MM.1S (cell line): ENCODE measurements around the gene SWAP70.

Source experiments
- DNase-seq: peaks from one replicate; pipeline ENCODE4 v3.0.0-alpha.2; 2015
- H2AFZ ChIP-seq: fragments of 300-600 bp; sonication (generic); 2 replicates; pipeline ENCODE4 v1.6.0; 2016; ENCODE audit warnings: antibody characterized with exemption, low read length
- H3F3A ChIP-seq: fragments of 300-600 bp; sonication (generic); 2 replicates; pipeline ENCODE4 v1.6.1; 2016; ENCODE audit warnings: mild to moderate bottlenecking, antibody characterized with exemption, low read length, moderate library complexity, mixed read lengths; ENCODE audit not compliant: insufficient read depth
- H3K27ac ChIP-seq: fragments of 300-600 bp; sonication (generic); 2 replicates; pipeline ENCODE4 v1.5.1; 2016; ENCODE audit warnings: mild to moderate bottlenecking, low read length
- H3K27me3 ChIP-seq: fragments of 300-600 bp; sonication (generic); replicated peaks from 2 replicates; pipeline ENCODE4 v1.6.0; 2016; ENCODE audit warnings: low read length; ENCODE audit not compliant: insufficient read depth
- H3K36me3 ChIP-seq: fragments of 300-600 bp; sonication (generic); replicated peaks from 2 replicates; pipeline ENCODE4 v1.6.1; 2016; ENCODE audit warnings: mild to moderate bottlenecking, low read length, mixed read lengths; ENCODE audit not compliant: insufficient read depth
- H3K4me1 ChIP-seq: fragments of 300-600 bp; sonication (generic); 2 replicates; pipeline ENCODE4 v1.6.1; 2016; ENCODE audit warnings: low read length, mixed read lengths
- H3K4me2 ChIP-seq: fragments of 300-600 bp; sonication (generic); 2 replicates; pipeline ENCODE4 v1.6.0; 2016; ENCODE audit warnings: low read depth, low read length
- H3K4me3 ChIP-seq: fragments of 300-600 bp; sonication (generic); 2 replicates; pipeline ENCODE4 v1.5.1; 2016; ENCODE audit warnings: low read length, mixed read lengths
- H3K79me2 ChIP-seq: fragments of 300-600 bp; sonication (generic); 2 replicates; pipeline ENCODE4 v1.6.1; 2016; ENCODE audit warnings: mixed run types, low read length, mixed read lengths
- H3K9ac ChIP-seq: fragments of 300-600 bp; sonication (generic); 2 replicates; pipeline ENCODE4 v1.6.1; 2016; ENCODE audit warnings: low read length, mixed read lengths
- H3K9me2 ChIP-seq: fragments of 300-600 bp; sonication (generic); replicated peaks from 2 replicates; pipeline ENCODE4 v1.6.1; 2016; ENCODE audit warnings: mild to moderate bottlenecking, low read length, mixed read lengths; ENCODE audit not compliant: insufficient read depth
- H3K9me3 ChIP-seq: fragments of 300-600 bp; sonication (generic); replicated peaks from 2 replicates; pipeline ENCODE4 v1.6.1; 2016; ENCODE audit warnings: mild to moderate bottlenecking, low read length, mixed read lengths; ENCODE audit not compliant: insufficient read depth
- H4K20me1 ChIP-seq: fragments of 300-600 bp; sonication (generic); 2 replicates; pipeline ENCODE4 v1.6.1; 2016; ENCODE audit warnings: mild to moderate bottlenecking, low read length, moderate library complexity, mixed read lengths; ENCODE audit not compliant: insufficient read depth
- CTCF ChIP-seq: fragments of 300-600 bp; sonication (generic); IDR thresholded peaks from 2 replicates; pipeline ENCODE4 v1.5.1; 2016; ENCODE audit warnings: antibody characterized with exemption, low read length, mixed read lengths
- EZH2 ChIP-seq: fragments of 300-600 bp; sonication (generic); optimal IDR thresholded peaks from 2 replicates; pipeline ENCODE3; 2017; ENCODE audit warnings: low read depth, mild to moderate bottlenecking, antibody characterized with exemption, low read length, mixed read lengths
- EZH2phosphoT487 ChIP-seq: fragments of 300-600 bp; sonication (generic); IDR thresholded peaks from 2 replicates; pipeline ENCODE4 v1.6.1; 2018; ENCODE audit warnings: antibody characterized with exemption, low read length

The SWAP70 gene

DNA sequence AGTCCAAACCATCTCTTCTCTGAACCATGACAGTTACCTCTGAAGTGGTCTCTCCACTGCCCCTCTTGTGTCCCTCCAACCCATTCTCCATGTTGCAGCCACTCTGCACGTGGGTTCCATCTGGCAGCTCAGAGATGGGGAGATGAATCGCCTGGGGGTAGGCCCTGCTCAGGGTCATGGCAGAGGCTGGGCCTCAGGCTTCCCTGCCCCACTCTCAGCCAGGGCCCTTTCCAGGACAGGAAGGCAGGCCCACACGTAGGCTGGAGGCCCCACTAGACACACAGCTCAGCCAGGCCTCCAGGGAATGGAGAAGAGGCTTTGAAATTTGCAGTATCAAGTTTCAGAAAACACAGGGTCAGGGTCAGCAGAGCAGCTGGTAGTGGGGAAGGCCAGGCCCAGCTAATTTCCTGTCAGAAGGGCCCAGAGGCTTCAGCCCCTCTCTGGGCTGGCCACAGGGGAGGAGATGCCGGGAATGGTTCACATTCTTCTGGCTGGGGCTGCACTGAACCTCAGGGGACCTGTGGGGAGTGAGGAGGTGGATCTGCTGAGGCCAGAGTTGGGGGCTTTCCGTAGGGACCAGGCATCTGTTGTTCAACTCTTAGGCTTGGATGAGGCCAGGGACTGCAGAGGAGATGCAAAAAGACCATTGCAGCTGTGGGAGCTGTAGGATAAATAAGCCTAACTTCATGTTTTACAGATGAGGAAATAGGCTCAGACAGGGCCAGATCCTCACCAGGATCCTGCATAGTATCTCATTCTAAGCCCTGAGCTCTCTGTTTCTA is 101.6 kb downstream of the SWAP70 start:
- no peak overlapping the region for H3K4me3 ChIP-seq
- no peaks in the 10 kb centered on the region for H3F3A ChIP-seq
- H2AFZ ChIP-seq, result no peak overlapping the region
- no peak overlapping the region for H3K27ac ChIP-seq
- TF ChIP-seq CTCF (no peak), EZH2 (no peak), EZH2phosphoT487 (no peak)
- H3K36me3 ChIP-seq, result no peaks in the 10 kb centered on the region
- no peak overlapping the region for H3K9ac ChIP-seq
- H3K9me3 ChIP-seq, result no peaks in the 10 kb centered on the region
- DNase-seq, result no peak
- no peaks in the 10 kb centered on the region for H4K20me1 ChIP-seq
- H3K79me2 ChIP-seq, result no peaks in the 10 kb centered on the region
- H3K27me3 ChIP-seq, result no peaks in the 10 kb centered on the region
- H3K4me2 ChIP-seq, result no peak overlapping the region
- peaks cover 4% of the 10 kb centered on the region; the same call in 1 of the 2 replicates for H3K4me1 ChIP-seq
- H3K9me2 ChIP-seq, result no peaks in the 10 kb centered on the region

- no peaks in the 10 kb centered on the region for H3K9me3 ChIP-seq
- no peaks in the 10 kb centered on the region for H3K79me2 ChIP-seq
- no peak overlapping the region for H3K27ac ChIP-seq
- H3K9ac ChIP-seq, result no peak overlapping the region
- peaks cover 4% of the 10 kb centered on the region; the same call in 1 of the 2 replicates for H3K4me1 ChIP-seq
- no peaks in the 10 kb centered on the region for H4K20me1 ChIP-seq
- no peak overlapping the region for H2AFZ ChIP-seq
- H3K27me3 ChIP-seq, result no peaks in the 10 kb centered on the region
- no peaks in the 10 kb centered on the region for H3F3A ChIP-seq
- no peaks in the 10 kb centered on the region for H3K36me3 ChIP-seq
- H3K4me2 ChIP-seq, result no peak overlapping the region
- no peaks in the 10 kb centered on the region for H3K9me2 ChIP-seq
- DNase-seq, result no peak
- TF ChIP-seq EZH2phosphoT487, result no peak
- no peak for TF ChIP-seq EZH2
- TF ChIP-seq CTCF, result no peak
- H3K4me3 ChIP-seq, result no peak overlapping the region
These were observed 105.7 kb downstream of the SWAP70 start for GRCh38 chr11:9769621-9770020.

DNA sequence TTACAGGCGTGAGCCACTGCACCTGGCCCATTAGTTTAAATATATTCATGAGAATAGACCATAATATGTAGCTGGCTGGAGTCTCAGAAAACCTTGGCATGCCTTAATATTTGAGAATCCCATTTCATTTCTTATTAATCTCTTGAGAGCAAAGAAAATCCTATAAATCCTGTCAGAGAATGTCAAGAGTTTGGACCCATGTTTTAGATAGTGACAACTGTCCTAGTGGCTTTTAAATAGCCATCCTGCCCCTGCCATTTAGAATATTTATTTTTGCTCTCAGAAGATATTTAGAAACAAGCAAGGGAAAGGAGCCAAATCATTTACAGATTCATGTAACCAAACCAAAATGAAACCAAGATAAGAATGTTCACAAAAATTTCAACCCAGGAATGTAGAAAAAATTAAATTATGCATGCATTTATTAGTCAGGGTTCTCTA is 107.2 kb downstream of the SWAP70 start:
- H3K79me2 ChIP-seq, result no peaks in the 10 kb centered on the region
- H3K27ac ChIP-seq, result no peak overlapping the region
- no peaks in the 10 kb centered on the region for H4K20me1 ChIP-seq
- no peak for DNase-seq
- no peaks in the 10 kb centered on the region for H3K36me3 ChIP-seq
- H3K9ac ChIP-seq, result no peak overlapping the region
- H3K9me3 ChIP-seq, result no peaks in the 10 kb centered on the region
- TF ChIP-seq EZH2 (no peak), EZH2phosphoT487 (no peak), CTCF (no peak)
- no peaks in the 10 kb centered on the region for H3F3A ChIP-seq
- H3K4me1 ChIP-seq, result no peaks in the 10 kb centered on the region
- no peak overlapping the region for H3K4me2 ChIP-seq
- H2AFZ ChIP-seq, result no peak overlapping the region
- H3K9me2 ChIP-seq, result no peaks in the 10 kb centered on the region
- H3K27me3 ChIP-seq, result no peaks in the 10 kb centered on the region
- no peak overlapping the region for H3K4me3 ChIP-seq
